GM12878 (cell line): ENCODE results near the gene RIPOR3. TPM values are rescaled to one million over a fixed set of nuclear protein-coding genes. Genes with fewer than 3 reads are reported as not detected.

Source experiments
- ATAC-seq: fragments of 200-7000 bp; cut with Tn5 transposase; 3 replicates; pipeline ENCODE4 v1.9.1; 2020; ENCODE audit warnings: mild to moderate bottlenecking, moderate library complexity
- BruUV-seq: library from RNA; stranded (reverse); fragments of 400-500 nt; replicated peaks from 2 replicates; lab custom pipeline; 2021; lab: Mats Ljungman, UMichigan
- CTCF ChIA-PET: fragments of 300-600 bp; sonication (Branson Sonifier 250); formaldehyde crosslinking; extraction: SDS; loops from one replicate; lab custom pipeline; 2021; ENCODE audit warnings: inconsistent platforms; lab: Yijun Ruan, JAX
- POLR2A ChIA-PET: fragments of 350-600 bp; formaldehyde crosslinking; extraction: SDS; loops from one replicate; lab custom pipeline; 2021; ENCODE audit warnings: inconsistent platforms; lab: Charles Lee
- RAD21 ChIA-PET: fragments of 300-600 bp; sonication (Branson Sonifier 250); formaldehyde crosslinking; loops from one replicate; lab custom pipeline; 2023; ENCODE audit warnings: antibody characterized with exemption; ENCODE audit not compliant: unreplicated experiment; lab: Charles Lee
- SMC1A ChIA-PET: fragments of 300-600 bp; sonication (Branson Sonifier 250); formaldehyde crosslinking; loops from one replicate; lab custom pipeline; 2023; ENCODE audit not compliant: unreplicated experiment, uncharacterized antibody; lab: Charles Lee
- DNase-seq: peaks from one replicate; pipeline ENCODE4 v3.0.0-alpha.2; 2011; ENCODE audit warnings: low read depth, low spot score
- FAIRE-seq: peaks from 3 replicates; lab custom pipeline; 2011; peaks lifted over from hg19 to GRCh38; lab: Jason Lieb, UNC
- H2AFZ ChIP-seq: 2 replicates; pipeline ENCODE4 v1.6.0; 2011; ENCODE audit warnings: low read depth, low read length, control low read depth; ENCODE audit not compliant: control insufficient read depth
- H3K27ac ChIP-seq: 2 replicates; pipeline ENCODE4 v1.5.1; 2011; ENCODE audit warnings: control low read depth; ENCODE audit not compliant: control insufficient read depth, insufficient read depth
- H3K27me3 ChIP-seq, 2 experiments: replicated peaks in 1 of 2; 2 replicates each; pipeline versions ENCODE4 v1.6.0 to v1.6.1; 2011; ENCODE audit warnings: low read length in 1 of 2; ENCODE audit not compliant: control insufficient read depth in 2 of 2, insufficient read depth in 2 of 2
- H3K36me3 ChIP-seq, 2 experiments: 2 replicates each; pipeline ENCODE4 v1.5.1; 2011; ENCODE audit warnings: low read length in 1 of 2; ENCODE audit not compliant: control insufficient read depth in 2 of 2, insufficient read depth in 2 of 2
- H3K4me1 ChIP-seq: 2 replicates; pipeline ENCODE4 v1.6.1; 2011; ENCODE audit warnings: mild to moderate bottlenecking, low read length, moderate library complexity, mixed read lengths; ENCODE audit not compliant: control insufficient read depth, insufficient read depth
- H3K4me2 ChIP-seq: 2 replicates; pipeline ENCODE4 v1.6.0; 2011; ENCODE audit warnings: control low read depth; ENCODE audit not compliant: control insufficient read depth, insufficient read depth
- H3K4me3 ChIP-seq: fragments of 200-600 bp; sonication (generic); 2 replicates; pipeline ENCODE4 v1.5.1; 2016
- H3K79me2 ChIP-seq: 2 replicates; pipeline ENCODE4 v1.6.0; 2011; ENCODE audit warnings: low read length; ENCODE audit not compliant: control insufficient read depth, insufficient read depth
- H3K9ac ChIP-seq: 2 replicates; pipeline ENCODE4 v1.8.0; 2011; ENCODE audit warnings: low read length, control low read depth, mixed read lengths; ENCODE audit not compliant: control insufficient read depth, insufficient read depth
- H3K9me3 ChIP-seq: replicated peaks from 3 replicates; pipeline ENCODE4 v1.5.1; 2011; ENCODE audit warnings: mild to moderate bottlenecking, low read length; ENCODE audit not compliant: control insufficient read depth, insufficient read depth
- H4K20me1 ChIP-seq: 2 replicates; pipeline ENCODE4 v1.6.0; 2011; ENCODE audit not compliant: control insufficient read depth, insufficient read depth
- BHLHE40 ChIP-seq, 2 experiments: fragments of 450-650 bp in 1 of 2; IDR thresholded peaks; 2 replicates each; pipeline ENCODE4 v1.6.1; 2011 to 2017; ENCODE audit warnings: low read depth in 2 of 2, borderline replicate concordance in 1 of 2, improper control_type of control experiment in 1 of 2, low read length in 1 of 2, mild to moderate bottlenecking in 1 of 2
- CHD1 ChIP-seq: IDR thresholded peaks from 2 replicates; pipeline ENCODE4 v1.6.1; 2012; ENCODE audit warnings: low read depth, low read length, improper control_type of control experiment
- CTCF ChIP-seq, 3 experiments: IDR thresholded peaks in 2 of 3; conservative IDR thresholded peaks in 1 of 3; 2 replicates each; pipeline ENCODE4 v1.5.1; 2011; ENCODE audit warnings: low read depth in 3 of 3, low read length in 3 of 3, mild to moderate bottlenecking in 3 of 3, control low read depth in 2 of 3, moderate library complexity in 2 of 3, inconsistent platforms in 1 of 3, mixed read lengths in 1 of 3; ENCODE audit not compliant: control insufficient read depth in 2 of 3, insufficient read depth in 1 of 3; ENCODE audit errors: extremely low read depth in 1 of 3
- RAD21 ChIP-seq: IDR thresholded peaks from 2 replicates; pipeline ENCODE4 v1.6.1; 2011; ENCODE audit warnings: mild to moderate bottlenecking, low read depth, low read length, moderate library complexity; ENCODE audit not compliant: insufficient read depth
- ZBTB11 ChIP-seq: fragments of 450-650 bp; formaldehyde crosslinking; IDR thresholded peaks from 2 replicates; pipeline ENCODE4 v1.5.0; 2022; ENCODE audit warnings: mild to moderate bottlenecking, missing genetic modification characterization
- WGBS: methylation state at CpG from one replicate; pipeline ENCODE4 v1.1.6; 2016; ENCODE audit warnings: low lambda C conversion rate; ENCODE audit not compliant: insufficient replicate concordance, insufficient coverage; ENCODE audit errors: missing lambda C conversion rate; 5-methylcytosine and 5-hydroxymethylcytosine counted together
- in situ Hi-C: fragments of 300-500 bp; cut with MboI; formaldehyde crosslinking; loops from 9 replicates; pipeline ENCODE4 v1.14.3; 2018; ENCODE audit warnings: mixed read lengths
- intact Hi-C: fragments of 100-400 bp; cut with micrococcal nuclease; formaldehyde crosslinking; loops from one replicate; pipeline ENCODE4 v1.14.2; 2022; ENCODE audit not compliant: unreplicated experiment
- polyA plus RNA-seq, 11 experiments: library from polyadenylated mRNA; depleted of rRNA in 4 of 11; unstranded in 6 of 11; stranded (reverse) in 5 of 11; fragments of >200 nt; fragmentation: Nextera tagmentation in 4 of 11; fragmentation: Illumina TruSeq in 1 of 11; extraction: Ambion mirVana in 4 of 11; extraction: Trizol in 1 of 11; gene quantifications; 1 replicate in 1 of 11; 2 replicates in 10 of 11; pipeline versions ENCODE4 v1.2.1 to v1.2.3, GENCODE V29; 2011 to 2016; ENCODE audit warnings: inconsistent platforms in 2 of 11, missing spikeins in 2 of 11, low read depth in 1 of 11
- total RNA-seq, 4 experiments: library from RNA; depleted of rRNA in 3 of 4; stranded (reverse); fragments of >200 nt in 3 of 4; fragmentation: Illumina TruSeq in 1 of 4; extraction: Trizol in 1 of 4; gene quantifications; 2 replicates each; pipeline versions ENCODE4 v1.2.1 to v1.2.3, GENCODE V29; 2013 to 2021

Gene RIPOR3
- total and polyA plus RNA-seq, 10 of the 15 experiments (the other 5 are each of a cell fraction or from before 2014, with no cell fraction given): 0.04 to 0.55 (median 0.12) TPM; not detected in 6

GRCh38 chr20:50663095-50663821 lies 28.1 kb downstream of the RIPOR3 start:
- Histone ChIP-seq H3K4me1 (no peaks in the 10 kb centered on the region), H3K36me3 (no peaks in the 10 kb centered on the region), H3K9ac (no peak overlapping the region), H2AFZ (no peak overlapping the region), H3K27ac (no peak overlapping the region), H3K4me3 (no peak overlapping the region), H3K4me2 (no peak overlapping the region), H4K20me1 (no peaks in the 10 kb centered on the region), H3K27me3 (peaks cover 0 to 3% of the 10 kb centered on the region in 2 experiments; a peak in 1 of 4 replicates), H3K79me2 (no peaks in the 10 kb centered on the region), H3K9me3 (no peaks in the 10 kb centered on the region)
- no TSS peak for BruUV-seq
- WGBS: 30% methylated on average over 10 of the region's 10 CpGs
- SMC1A ChIA-PET: interaction anchor here (0.6 kb wide), 1 partner anchor 65 kb away, joined by 3 read pairs; no protein-coding TSS in a partner anchor
- POLR2A ChIA-PET: no interaction called here
- FAIRE-seq (no peak), DNase-seq (no peak), ATAC-seq (peak; percentile 40; the same call in 1 of the 3 replicates)
- CTCF ChIA-PET: interaction anchor here (0.7 to 1.0 kb wide), 2 partner anchors 86 to 88 kb away, joined by 3 to 5 read pairs; no protein-coding TSS in a partner anchor
- TF ChIP-seq ZBTB11 (no peak), BHLHE40 (IDR thresholded peaks at IDR 0.05; ENCODE audit: borderline replicate concordance in 1 of 2, low read depth in 2 of 2, low read length in 1 of 2) (no peak), CHD1 (no peak), CTCF (IDR thresholded peaks at IDR 0.05 in 2 of 3, conservative IDR thresholded peaks at IDR 0.05 in 1 of 3; ENCODE audit: control insufficient read depth in 2 of 3, extremely low read depth in 1 of 3, insufficient read depth in 1 of 3, low read depth in 3 of 3, low read length in 3 of 3) (peak in 2 of 3 experiments; percentile 21 to 25; a peak in 2 of 6 replicates), RAD21 (peak; percentile 40)
- intact Hi-C loops (loop anchor here (5.0 kb wide), 1 partner anchor 84 kb away; no protein-coding TSS in a partner anchor), in situ Hi-C loops (no loop called here)
- RAD21 ChIA-PET: interaction anchor here (1.1 kb wide), 1 partner anchor 86 kb away, joined by 3 read pairs; no protein-coding TSS in a partner anchor
